B cell (primary cell): Measurements from ENCODE around the gene FBN2. TPM values are rescaled to one million over a fixed set of nuclear protein-coding genes. Genes with fewer than 3 reads are reported as not detected.

Experiments used
- ATAC-seq: fragments of 200-7000 bp; cut with Tn5 transposase; one replicate; pipeline ENCODE4 v1.10.0; 2021; ENCODE audit warnings: low read depth, mild to moderate bottlenecking, moderate number of reproducible peaks, moderate library complexity
- CTCF ChIA-PET: fragments of 350-600 bp; sonication (Branson Sonifier 250); formaldehyde crosslinking; loops from one replicate; lab custom pipeline; 2021; ENCODE audit warnings: antibody characterized with exemption, inconsistent platforms; lab: Charles Lee
- POLR2A ChIA-PET: fragments of 350-600 bp; sonication (Branson Sonifier 250); formaldehyde crosslinking; loops from one replicate; lab custom pipeline; 2021; ENCODE audit warnings: antibody characterized with exemption; lab: Charles Lee
- DNase-seq: peaks from one replicate; pipeline ENCODE4 v3.0.0; 2013
- H2AFZ ChIP-seq: 2 replicates; pipeline ENCODE4 v1.6.1; 2012; ENCODE audit warnings: mild to moderate bottlenecking, low read depth, low read length; ENCODE audit not compliant: insufficient read depth, poor library complexity, severe bottlenecking
- H3K27ac ChIP-seq, 2 donors: 1 replicate in 1 of 2; 2 replicates in 1 of 2; pipeline ENCODE4 v1.5.1; 2012 to 2013; ENCODE audit warnings: low read length in 2 of 2, mild to moderate bottlenecking in 2 of 2, moderate library complexity in 1 of 2
- H3K27me3 ChIP-seq, 4 experiments: fragments of 200-600 bp in 1 of 4; sonication (generic) in 1 of 4; replicated peaks in 1 of 4; 1 replicate in 2 of 4; 2 replicates in 2 of 4; pipeline versions ENCODE4 v1.6.1 to v1.7.0; 2013 to 2016; ENCODE audit warnings: low read length in 3 of 4, mild to moderate bottlenecking in 2 of 4, mixed read lengths in 1 of 4, moderate library complexity in 1 of 4; ENCODE audit not compliant: insufficient read depth in 4 of 4, control insufficient read depth in 3 of 4; ENCODE audit errors: control extremely low read depth in 1 of 4
- H3K36me3 ChIP-seq, 2 experiments: replicated peaks in 1 of 2; 1 replicate in 1 of 2; 2 replicates in 1 of 2; pipeline versions ENCODE4 v1.6.1 to v1.7.1; 2013; ENCODE audit warnings: low read length in 1 of 2; ENCODE audit not compliant: insufficient read depth in 2 of 2, control insufficient read depth in 1 of 2; ENCODE audit errors: control extremely low read depth in 1 of 2, extremely low read depth in 1 of 2
- H3K4me1 ChIP-seq, 2 donors: fragments of 200-600 bp in 1 of 2; sonication (generic) in 1 of 2; 1 replicate in 1 of 2; 2 replicates in 1 of 2; pipeline versions ENCODE4 v1.5.1 to v1.6.1; 2013 to 2017; ENCODE audit warnings: low read length in 2 of 2; ENCODE audit not compliant: control insufficient read depth in 2 of 2, insufficient read depth in 2 of 2
- H3K4me2 ChIP-seq: replicated peaks from 2 replicates; pipeline ENCODE3; 2012; ENCODE audit warnings: mild to moderate bottlenecking, low read depth, low read length; ENCODE audit not compliant: poor library complexity, severe bottlenecking
- H3K4me3 ChIP-seq, 5 experiments: fragments of 200-600 bp in 1 of 5; sonication (generic) in 1 of 5; 1 replicate in 3 of 5; 2 replicates in 2 of 5; pipeline versions ENCODE4 v1.5.1 to v1.7.0; 2011 to 2016; ENCODE audit warnings: low read length in 4 of 5, mild to moderate bottlenecking in 4 of 5, low read depth in 2 of 5, control low read depth in 1 of 5, moderate library complexity in 1 of 5; ENCODE audit not compliant: insufficient read depth in 1 of 5; ENCODE audit errors: control extremely low read depth in 1 of 5, extremely low read depth in 1 of 5
- H3K79me2 ChIP-seq: fragments of 200-600 bp; sonication (generic); one replicate; pipeline ENCODE4 v1.6.0; 2016; ENCODE audit warnings: low read length; ENCODE audit not compliant: control insufficient read depth, insufficient read depth
- H3K9ac ChIP-seq: fragments of 200-600 bp; sonication (generic); 2 replicates; pipeline ENCODE4 v1.6.1; 2017; ENCODE audit warnings: mild to moderate bottlenecking, low read length, moderate library complexity
- H3K9me3 ChIP-seq, 3 donors: one replicate each; pipeline versions ENCODE4 v1.6.1 to v1.7.1; 2013; ENCODE audit warnings: low read length in 2 of 3; ENCODE audit not compliant: control insufficient read depth in 2 of 3, insufficient read depth in 1 of 3; ENCODE audit errors: control extremely low read depth in 1 of 3
- H4K20me1 ChIP-seq: 2 replicates; pipeline ENCODE4 v1.6.0; 2012; ENCODE audit warnings: mild to moderate bottlenecking, low read length; ENCODE audit not compliant: insufficient read depth, control insufficient read depth, poor library complexity, severe bottlenecking
- H3K27ac Mint-ChIP-seq: one replicate; pipeline ENCODE4 v1.8.0; 2021; ENCODE audit warnings: mixed read lengths
- H3K27me3 Mint-ChIP-seq: one replicate; pipeline ENCODE4 v1.8.0; 2021; ENCODE audit warnings: mixed read lengths
- H3K4me1 Mint-ChIP-seq: one replicate; pipeline ENCODE4 v1.8.0; 2021; ENCODE audit warnings: mixed read lengths
- H3K4me3 Mint-ChIP-seq: one replicate; pipeline ENCODE4 v1.8.0; 2021; ENCODE audit warnings: mixed read lengths
- H3K9me3 Mint-ChIP-seq: one replicate; pipeline ENCODE4 v1.8.0; 2022; ENCODE audit warnings: mixed read lengths; ENCODE audit not compliant: insufficient read depth
- EZH2 ChIP-seq: IDR thresholded peaks from 2 replicates; pipeline ENCODE4 v1.6.1; 2012; ENCODE audit warnings: borderline replicate concordance, low read depth, mild to moderate bottlenecking, moderate library complexity, low read length; ENCODE audit not compliant: insufficient read depth, poor library complexity, severe bottlenecking
- WGBS: methylation state at CpG from one replicate; pipeline ENCODE4 v1.1.5; 2013; ENCODE audit warnings: missing lambda C conversion rate; ENCODE audit not compliant: insufficient coverage; 5-methylcytosine and 5-hydroxymethylcytosine counted together
- intact Hi-C: fragments of 100-400 bp; cut with micrococcal nuclease; formaldehyde crosslinking; loops from one replicate; pipeline ENCODE4 v1.10.0; 2022
- polyA plus RNA-seq: library from polyadenylated mRNA; depleted of rRNA; stranded (reverse); fragments of >200 nt; gene quantifications from 2 replicates; pipeline ENCODE4 v1.2.3, GENCODE V29; 2012
- total RNA-seq, 2 donors: library from RNA; stranded (reverse); fragments of 120-200 nt in 1 of 2; gene quantifications; 1 replicate in 1 of 2; 2 replicates in 1 of 2; pipeline versions ENCODE4 v1.2.3 to v1.2.4, GENCODE V29; 2013 to 2022
- TF ChIP-seq, protein P1 (sequence below): fragments of 200-600 bp; IDR thresholded peaks from one replicate; pipeline ENCODE4 v1.8.0; 2022; ENCODE audit warnings: antibody characterized with exemption, mild to moderate bottlenecking

The FBN2 gene
- total and polyA plus RNA-seq, 2 donors (not counting 1 experiment from before 2014, with no cell fraction given), result 0.03 TPM; not detected in 1

DNA sequence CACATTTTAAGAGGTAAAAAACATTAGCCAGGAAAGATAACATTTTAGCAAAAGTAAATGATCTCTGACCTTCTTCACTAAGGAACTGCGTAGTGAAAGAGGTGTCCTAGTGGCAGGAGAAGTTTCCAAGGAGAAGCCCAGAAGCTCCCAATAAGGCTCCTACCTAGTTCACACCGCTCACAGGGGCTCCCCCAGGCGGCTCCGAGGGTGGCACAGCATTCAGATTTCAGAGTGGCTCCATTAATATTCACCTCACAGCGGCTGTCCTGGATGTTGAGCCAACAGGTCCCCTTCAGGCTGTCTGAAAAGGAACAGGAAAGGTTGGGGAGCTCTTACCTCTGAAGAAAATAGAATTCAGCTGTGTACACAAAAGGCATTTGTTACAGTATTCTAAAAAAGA lies 187.3 kb downstream of the FBN2 start:
- no peak for TF ChIP-seq EZH2
- TF ChIP-seq, protein P1, sequence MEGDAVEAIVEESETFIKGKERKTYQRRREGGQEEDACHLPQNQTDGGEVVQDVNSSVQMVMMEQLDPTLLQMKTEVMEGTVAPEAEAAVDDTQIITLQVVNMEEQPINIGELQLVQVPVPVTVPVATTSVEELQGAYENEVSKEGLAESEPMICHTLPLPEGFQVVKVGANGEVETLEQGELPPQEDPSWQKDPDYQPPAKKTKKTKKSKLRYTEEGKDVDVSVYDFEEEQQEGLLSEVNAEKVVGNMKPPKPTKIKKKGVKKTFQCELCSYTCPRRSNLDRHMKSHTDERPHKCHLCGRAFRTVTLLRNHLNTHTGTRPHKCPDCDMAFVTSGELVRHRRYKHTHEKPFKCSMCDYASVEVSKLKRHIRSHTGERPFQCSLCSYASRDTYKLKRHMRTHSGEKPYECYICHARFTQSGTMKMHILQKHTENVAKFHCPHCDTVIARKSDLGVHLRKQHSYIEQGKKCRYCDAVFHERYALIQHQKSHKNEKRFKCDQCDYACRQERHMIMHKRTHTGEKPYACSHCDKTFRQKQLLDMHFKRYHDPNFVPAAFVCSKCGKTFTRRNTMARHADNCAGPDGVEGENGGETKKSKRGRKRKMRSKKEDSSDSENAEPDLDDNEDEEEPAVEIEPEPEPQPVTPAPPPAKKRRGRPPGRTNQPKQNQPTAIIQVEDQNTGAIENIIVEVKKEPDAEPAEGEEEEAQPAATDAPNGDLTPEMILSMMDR, result no peak
- no peaks in the 10 kb centered on the region for H4K20me1 ChIP-seq
- no peaks in the 10 kb centered on the region for H3K4me1 ChIP-seq
- H3K79me2 ChIP-seq, result no peaks in the 10 kb centered on the region
- H3K9ac ChIP-seq, result no peak overlapping the region
- no peak overlapping the region for H2AFZ ChIP-seq
- Mint-ChIP-seq H3K27me3 (no peaks in the 10 kb centered on the region), H3K9me3 (no peaks in the 10 kb centered on the region), H3K4me1 (no peaks in the 10 kb centered on the region), H3K4me3 (no peak overlapping the region), H3K27ac (no peak overlapping the region)
- intact Hi-C loops, result no loop called here
- no peaks in the 10 kb centered on the region for H3K27me3 ChIP-seq
- CTCF ChIA-PET, result no interaction called here
- no peak overlapping the region for H3K4me3 ChIP-seq
- DNase-seq (no peak), ATAC-seq (no peak)
- POLR2A ChIA-PET, result no interaction called here
- no peak overlapping the region for H3K27ac ChIP-seq
- no peaks in the 10 kb centered on the region for H3K9me3 ChIP-seq
- WGBS, result no CpG with 5 or more reads among the region's 5 CpGs
- no peaks in the 10 kb centered on the region for H3K36me3 ChIP-seq
- H3K4me2 ChIP-seq, result no peak overlapping the region

- 100% methylated on average over 1 of the region's 11 CpGs for WGBS
- POLR2A ChIA-PET, result no interaction called here
- Histone ChIP-seq H3K9ac (no peak overlapping the region), H2AFZ (no peak overlapping the region), H3K27me3 (no peaks in the 10 kb centered on the region), H3K36me3 (no peaks in the 10 kb centered on the region), H3K4me1 (no peaks in the 10 kb centered on the region), H3K79me2 (no peaks in the 10 kb centered on the region), H3K27ac (no peak overlapping the region), H4K20me1 (no peaks in the 10 kb centered on the region), H3K4me3 (no peak overlapping the region), H3K4me2 (no peak overlapping the region), H3K9me3 (peaks cover 0 to 3% (median 0%) of the 10 kb centered on the region in 3 donors)
- Mint-ChIP-seq H3K27me3 (no peaks in the 10 kb centered on the region), H3K9me3 (no peaks in the 10 kb centered on the region), H3K4me3 (no peak overlapping the region), H3K27ac (no peak overlapping the region), H3K4me1 (no peaks in the 10 kb centered on the region)
- DNase-seq (no peak), ATAC-seq (no peak)
- intact Hi-C loops, result no loop called here
- TF ChIP-seq, protein P1, result no peak
- TF ChIP-seq EZH2, result no peak
- CTCF ChIA-PET, result no interaction called here
Observed at GRCh38 chr5:128349044-128349858, 188.8 kb downstream of the FBN2 start.
